H1 (cell line): ENCODE measurements around the gene APBB1. TPM values are rescaled to one million over a fixed set of nuclear protein-coding genes. Genes with fewer than 3 reads are reported as not detected.

Source experiments
- CTCF ChIA-PET: fragments of 300-600 bp; sonication (Branson Sonifier 250); formaldehyde crosslinking; loops from one replicate; lab custom pipeline; 2021; ENCODE audit not compliant: partially characterized antibody; lab: Charles Lee
- POLR2A ChIA-PET: fragments of 300-600 bp; sonication (Branson Sonifier 250); formaldehyde crosslinking; loops from one replicate; lab custom pipeline; 2021; ENCODE audit warnings: inconsistent platforms; ENCODE audit not compliant: partially characterized antibody; lab: Charles Lee
- DNase-seq, 2 experiments: peaks; one replicate each; pipeline versions ENCODE4 v3.0.0 to v3.0.0-alpha.2; 2010 to 2022; ENCODE audit warnings: low spot score in 2 of 2, low read depth in 1 of 2, mixed read lengths in 1 of 2
- FAIRE-seq: peaks from 2 replicates; lab custom pipeline; 2011; peaks lifted over from hg19 to GRCh38; lab: Jason Lieb, UNC
- H2AFZ ChIP-seq: 2 replicates; pipeline ENCODE4 v1.8.1; 2012; ENCODE audit warnings: low read length, inconsistent platforms
- H2AK5ac ChIP-seq: 2 replicates; pipeline ENCODE4 v1.6.1; 2013; ENCODE audit warnings: low read depth, low read length
- H2BK120ac ChIP-seq: replicated peaks from 2 replicates; pipeline ENCODE3; 2013; ENCODE audit warnings: low read depth, low read length, inconsistent platforms
- H2BK12ac ChIP-seq: 2 replicates; pipeline ENCODE4 v1.6.1; 2013; ENCODE audit warnings: low read depth, low read length
- H2BK15ac ChIP-seq: 2 replicates; pipeline ENCODE4 v1.6.1; 2013; ENCODE audit warnings: low read length
- H2BK20ac ChIP-seq: 2 replicates; pipeline ENCODE4 v1.6.1; 2013; ENCODE audit warnings: low read length
- H2BK5ac ChIP-seq: 2 replicates; pipeline ENCODE4 v1.6.1; 2013; ENCODE audit warnings: low read depth, low read length
- H3K14ac ChIP-seq: 2 replicates; pipeline ENCODE4 v1.6.1; 2013; ENCODE audit warnings: inconsistent platforms; ENCODE audit not compliant: insufficient read length
- H3K18ac ChIP-seq: 2 replicates; pipeline ENCODE4 v1.6.1; 2013; ENCODE audit warnings: low read length; ENCODE audit errors: extremely low read depth
- H3K23ac ChIP-seq: 2 replicates; pipeline ENCODE4 v1.6.1; 2013; ENCODE audit warnings: inconsistent platforms; ENCODE audit not compliant: insufficient read length
- H3K23me2 ChIP-seq: 2 replicates; pipeline ENCODE4 v1.6.1; 2013; ENCODE audit warnings: low read depth, low read length
- H3K27ac ChIP-seq: 2 replicates; pipeline ENCODE4 v1.6.1; 2011; ENCODE audit warnings: low read depth, low read length, inconsistent platforms
- H3K27me3 ChIP-seq, 4 experiments: replicated peaks in 1 of 4; 1 replicate in 1 of 4; 2 replicates in 3 of 4; pipeline versions ENCODE4 v1.6.1 to v1.8.1; 2011 to 2013; ENCODE audit warnings: low read length in 3 of 4, mild to moderate bottlenecking in 3 of 4, inconsistent platforms in 2 of 4, mixed read lengths in 2 of 4, moderate library complexity in 1 of 4; ENCODE audit not compliant: control insufficient read depth in 3 of 4, insufficient read depth in 3 of 4; ENCODE audit errors: extremely low read depth in 1 of 4
- H3K36me3 ChIP-seq, 4 experiments: 2 replicates each; pipeline versions ENCODE4 v1.6.1 to v1.8.1; 2011 to 2013; ENCODE audit warnings: mild to moderate bottlenecking in 4 of 4, low read length in 3 of 4, moderate library complexity in 2 of 4, control low read depth in 1 of 4, inconsistent platforms in 1 of 4; ENCODE audit not compliant: insufficient read depth in 4 of 4, control insufficient read depth in 2 of 4
- H3K4ac ChIP-seq: replicated peaks from 2 replicates; pipeline ENCODE3; 2013; ENCODE audit warnings: low read length, low read depth, mixed read lengths, inconsistent platforms; ENCODE audit not compliant: insufficient read length
- H3K4me1 ChIP-seq, 4 experiments: replicated peaks in 1 of 4; 1 replicate in 1 of 4; 2 replicates in 3 of 4; pipeline versions ENCODE4 v1.6.1 to v1.8.1; 2011 to 2013; ENCODE audit warnings: low read length in 3 of 4, inconsistent platforms in 2 of 4, mixed read lengths in 1 of 4; ENCODE audit not compliant: insufficient read depth in 4 of 4, control insufficient read depth in 3 of 4
- H3K4me2 ChIP-seq, 2 experiments: 2 replicates each; pipeline versions ENCODE4 v1.6.1 to v1.8.1; 2011 to 2013; ENCODE audit warnings: low read depth in 2 of 2, low read length in 2 of 2, control low read depth in 1 of 2, inconsistent platforms in 1 of 2, mild to moderate bottlenecking in 1 of 2; ENCODE audit not compliant: insufficient read depth in 1 of 2
- H3K4me3 ChIP-seq, 4 experiments: fragments of 200-600, 300-600 bp in 1 of 4; sonication (generic), shearing (Covaris generic), sonication (Bioruptor Twin) in 1 of 4; 2 replicates each; pipeline versions ENCODE4 v1.5.1 to v1.8.1; 2011 to 2016; ENCODE audit warnings: low read length in 4 of 4, low read depth in 3 of 4, control low read depth in 2 of 4, inconsistent platforms in 2 of 4, mild to moderate bottlenecking in 2 of 4, mixed read lengths in 1 of 4, moderate library complexity in 1 of 4; ENCODE audit not compliant: insufficient read depth in 2 of 4; ENCODE audit errors: extremely low read depth in 1 of 4
- H3K56ac ChIP-seq: replicated peaks from 2 replicates; pipeline ENCODE3; 2013; ENCODE audit warnings: low read depth, mild to moderate bottlenecking, mixed read lengths, low read length, inconsistent platforms; ENCODE audit not compliant: insufficient read length
- H3K79me1 ChIP-seq: 2 replicates; pipeline ENCODE4 v1.6.1; 2013; ENCODE audit warnings: low read depth, low read length, control low read depth
- H3K79me2 ChIP-seq, 2 experiments: 2 replicates each; pipeline versions ENCODE4 v1.6.1 to v1.8.1; 2012 to 2013; ENCODE audit warnings: low read length in 2 of 2, mild to moderate bottlenecking in 2 of 2, inconsistent platforms in 1 of 2; ENCODE audit not compliant: insufficient read depth in 2 of 2, control insufficient read depth in 1 of 2
- H3K9ac ChIP-seq, 4 experiments: replicated peaks in 1 of 4; 1 replicate in 1 of 4; 2 replicates in 3 of 4; pipeline versions ENCODE4 v1.6.1 to v1.8.1; 2011 to 2013; ENCODE audit warnings: low read depth in 3 of 4, low read length in 3 of 4, control low read depth in 2 of 4, mild to moderate bottlenecking in 2 of 4, moderate library complexity in 2 of 4, inconsistent platforms in 1 of 4; ENCODE audit errors: extremely low read depth in 1 of 4
- H3K9me3 ChIP-seq, 2 experiments: 2 replicates each; pipeline versions ENCODE4 v1.6.1 to v1.8.1; 2012 to 2013; ENCODE audit warnings: mild to moderate bottlenecking in 2 of 2, moderate library complexity in 2 of 2, control low read depth in 1 of 2, inconsistent platforms in 1 of 2, low read depth in 1 of 2, low read length in 1 of 2, mixed read lengths in 1 of 2; ENCODE audit not compliant: insufficient read depth in 2 of 2
- H4K20me1 ChIP-seq, 2 experiments: replicated peaks in 1 of 2; 2 replicates each; pipeline versions ENCODE3 to v1.8.1; 2011 to 2013; ENCODE audit warnings: inconsistent platforms in 2 of 2, low read length in 2 of 2, mild to moderate bottlenecking in 1 of 2; ENCODE audit not compliant: insufficient read depth in 2 of 2, control insufficient read depth in 1 of 2
- H4K5ac ChIP-seq: 2 replicates; pipeline ENCODE4 v1.6.1; 2013; ENCODE audit warnings: low read length, low read depth, mixed read lengths, inconsistent platforms; ENCODE audit not compliant: insufficient read length
- H4K8ac ChIP-seq: 2 replicates; pipeline ENCODE4 v1.8.0; 2013; ENCODE audit warnings: mild to moderate bottlenecking, moderate library complexity, low read length, inconsistent platforms; ENCODE audit not compliant: insufficient read depth; ENCODE audit errors: extremely low read depth
- H4K91ac ChIP-seq: replicated peaks from 2 replicates; pipeline ENCODE3; 2013; ENCODE audit warnings: low read length, mixed read lengths, inconsistent platforms; ENCODE audit not compliant: insufficient read length
- ASH2L ChIP-seq: fragments of 200-600, 300-600 bp; sonication (generic); IDR thresholded peaks from one replicate; pipeline ENCODE4 v1.7.1; 2017; ENCODE audit warnings: low read length
- CBX8 ChIP-seq: fragments of 300-800, 300-1000 bp; sonication (generic); IDR thresholded peaks from 2 replicates; pipeline ENCODE4 v1.7.1; 2016; ENCODE audit warnings: low read depth, low read length, borderline replicate concordance
- CEBPB ChIP-seq: IDR thresholded peaks from 2 replicates; pipeline ENCODE4 v1.6.1; 2012; ENCODE audit warnings: low read depth, low read length
- HDAC6 ChIP-seq: IDR thresholded peaks from one replicate; pipeline ENCODE4 v1.7.1; 2012; ENCODE audit warnings: low read depth, mild to moderate bottlenecking, inconsistent platforms, low read length, moderate library complexity
- KDM1A ChIP-seq: fragments of 200-600, 300-600 bp; sonication (generic); IDR thresholded peaks from 2 replicates; pipeline ENCODE4 v1.7.1; 2016; ENCODE audit warnings: mild to moderate bottlenecking, low read length, borderline replicate concordance
- RAD21 ChIP-seq, 2 experiments: IDR thresholded peaks in 1 of 2; conservative IDR thresholded peaks in 1 of 2; 2 replicates each; pipeline ENCODE4 v1.6.1; 2011; ENCODE audit warnings: low read depth in 2 of 2, low read length in 2 of 2, improper control_type of control experiment in 1 of 2, inconsistent platforms in 1 of 2, mild to moderate bottlenecking in 1 of 2, moderate library complexity in 1 of 2
- RFX5 ChIP-seq: IDR thresholded peaks from 2 replicates; pipeline ENCODE4 v1.6.1; 2011; ENCODE audit warnings: low read depth, low read length, improper control_type of control experiment, borderline replicate concordance
- WGBS, 2 experiments: shearing (Covaris generic) in 1 of 2; methylation state at CpG; one replicate each; pipeline versions ENCODE4 v1.1.6 to v1.1.7; 2013 to 2015; ENCODE audit warnings: low lambda C conversion rate in 2 of 2, mixed read lengths in 2 of 2, inconsistent platforms in 1 of 2, low coverage in 1 of 2, missing lambda C conversion rate in 1 of 2; ENCODE audit not compliant: insufficient replicate concordance in 2 of 2, insufficient coverage in 1 of 2, insufficient read length in 1 of 2; ENCODE audit errors: extremely low coverage in 1 of 2, missing lambda C conversion rate in 1 of 2; 5-methylcytosine and 5-hydroxymethylcytosine counted together
- polyA plus RNA-seq, 7 experiments: library from polyadenylated mRNA; depleted of rRNA in 3 of 7; stranded (reverse) in 5 of 7; unstranded in 2 of 7; fragments of >200 nt in 5 of 7; fragments of 200-250 nt in 2 of 7; gene quantifications; 1 replicate in 5 of 7; 2 replicates in 1 of 7; 4 replicates in 1 of 7; pipeline versions ENCODE4 v1.2.1 to v1.2.3, GENCODE V29; 2011 to 2013; ENCODE audit warnings: missing spikeins in 2 of 7, mixed read lengths in 2 of 7
- total RNA-seq: library from RNA; stranded (reverse); fragmentation: NEBNext Ultra II Directional; extraction: Animal tissue kit (Norgen Biotek cat#: 25700); gene quantifications from 2 replicates; pipeline ENCODE4 v1.2.1, GENCODE V29; 2021

APBB1 gene
- total and polyA plus RNA-seq, 2 of the 8 experiments (the other 6 are each of a cell fraction or from before 2014, with no cell fraction given) = 23.9 to 33.1 TPM

DNA sequence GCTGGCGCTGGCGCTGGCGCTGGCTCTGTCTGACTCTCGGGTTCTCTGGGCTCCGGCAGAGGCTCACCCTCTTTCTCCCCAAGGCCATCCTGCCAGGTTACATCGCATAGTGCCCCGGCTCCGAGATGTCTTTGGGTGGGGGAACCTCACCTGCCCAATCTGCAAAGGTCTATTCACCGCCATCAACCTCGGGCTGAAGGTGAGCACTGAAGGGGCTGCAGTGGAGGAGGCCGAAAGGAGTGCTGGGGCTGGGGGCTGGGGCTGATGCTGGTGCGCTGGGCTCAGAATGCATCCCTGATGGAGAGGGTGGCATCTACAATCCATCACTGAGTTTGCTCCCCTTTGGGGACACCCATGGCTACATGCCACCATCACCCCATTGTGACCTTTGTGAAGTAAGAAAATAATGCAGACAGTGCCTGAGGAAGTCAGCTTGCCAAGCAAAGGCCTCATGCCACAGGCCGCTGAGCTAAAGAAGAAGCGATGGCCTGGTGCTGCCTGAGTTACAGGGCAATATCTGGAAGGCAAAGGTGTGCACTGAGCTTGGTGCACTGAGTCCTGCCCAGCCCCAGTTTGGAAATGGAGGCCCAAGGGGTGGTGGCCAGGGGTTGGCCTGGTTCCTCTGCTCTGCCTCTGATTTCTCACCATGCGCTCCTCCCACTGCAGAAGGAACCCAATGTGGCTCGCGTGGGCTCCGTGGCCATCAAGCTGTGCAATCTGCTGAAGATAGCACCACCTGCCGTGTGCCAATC is 28.0 kb downstream of the APBB1 start:
- 58% methylated on average over 17 of the region's 19 CpGs; no CpG with 5 or more reads in 1 of the 2 experiments for WGBS, 2 experiments
- no peak overlapping the region for H3K14ac ChIP-seq
- no peaks in the 10 kb centered on the region; the same call in 1 of the 2 replicates for H3K23me2 ChIP-seq
- no peak overlapping the region for H2AK5ac ChIP-seq
- no peak overlapping the region for H3K23ac ChIP-seq
- ChIA-PET CTCF (interaction anchor here (1.1 to 21.5 kb wide), 6 partner anchors 8 to 114 kb away, joined by 3 to 585 read pairs (median 4); partner anchors contain the start of gene HPX), POLR2A (interaction anchor here (0.8 to 1.2 kb wide), 3 partner anchors 12 to 78 kb away, joined by 3 to 5 read pairs (median 3); no protein-coding TSS in a partner anchor)
- no peak overlapping the region for H3K9ac ChIP-seq
- H3K79me2 ChIP-seq = no peaks in the 10 kb centered on the region
- H3K9me3 ChIP-seq = no peaks in the 10 kb centered on the region
- peaks cover 2 to 8% (median 4%) of the 10 kb centered on the region in 4 experiments for H3K27me3 ChIP-seq
- H3K27ac ChIP-seq = no peak overlapping the region
- DNase-seq (no peak), FAIRE-seq (no peak)
- TF ChIP-seq HDAC6 = no peak
- TF ChIP-seq ASH2L = no peak
- TF ChIP-seq CBX8 = no peak
- TF ChIP-seq KDM1A = no peak
- TF ChIP-seq RAD21 (IDR thresholded peaks at IDR 0.05 in 1 of 2, conservative IDR thresholded peaks at IDR 0.05 in 1 of 2; ENCODE audit: low read depth in 2 of 2, low read length in 2 of 2) = no peak
- no peak for TF ChIP-seq RFX5
- no peak for TF ChIP-seq CEBPB
- H4K91ac ChIP-seq = no peak overlapping the region
- H4K8ac ChIP-seq = no peak overlapping the region; the same call in 1 of the 2 replicates
- H3K56ac ChIP-seq = no peak overlapping the region
- no peak overlapping the region; the same call in 1 of the 2 replicates for H2BK12ac ChIP-seq
- no peak overlapping the region; the same call in 1 of the 2 replicates for H2AFZ ChIP-seq
- no peak overlapping the region for H3K18ac ChIP-seq
- peaks cover 0 to 7% (median 6%) of the 10 kb centered on the region in 4 experiments; a peak in 6 of 7 replicates for H3K4me1 ChIP-seq
- H2BK15ac ChIP-seq = no peak overlapping the region
- peak overlapping the region; percentile 51 to 78 (median 62) for H3K4me3 ChIP-seq
- H2BK5ac ChIP-seq = no peak overlapping the region
- H2BK120ac ChIP-seq = no peak overlapping the region
- H4K5ac ChIP-seq = no peak overlapping the region
- no peaks in the 10 kb centered on the region; a peak in 1 of 8 replicates for H3K36me3 ChIP-seq
- H2BK20ac ChIP-seq = no peak overlapping the region
- peaks cover 0 to 2% of the 10 kb centered on the region in 2 experiments for H4K20me1 ChIP-seq
- H3K79me1 ChIP-seq = no peaks in the 10 kb centered on the region
- H3K4me2 ChIP-seq = peak overlapping the region; percentile 73 to 79
- no peak overlapping the region for H3K4ac ChIP-seq
